HG02759 (cell line): Measurements from ENCODE around the gene MAP3K5.
"Not testable (repeated sequence)": the region's sequence is repeated elsewhere in the genome, so short reads cannot be mapped to it uniquely, and the experiment has no call there.

Source experiments
- ATAC-seq: cut with Tn5 transposase; IDR thresholded peaks from one replicate; pipeline ENCODE4 v1.9.1; 2021; ENCODE audit warnings: mild to moderate bottlenecking, moderate library complexity; ENCODE audit not compliant: unreplicated experiment

Gene MAP3K5

GRCh38 chr6:136795386-136795785 lies 3.1 kb upstream of the MAP3K5 start:
- no peak for ATAC-seq

GRCh38 chr6:136793363-136793762 lies 1.1 kb upstream of the MAP3K5 start:
- no peak for ATAC-seq

- no peak for ATAC-seq
Observed at GRCh38 chr6:136792095-136792409, 225 bp downstream of the MAP3K5 start.

GRCh38 chr6:136791296-136792094 lies 782 bp downstream of the MAP3K5 start:
- peak; percentile 18 for ATAC-seq

- no peak for ATAC-seq
Observed at GRCh38 chr6:136790411-136791295, 1.6 kb downstream of the MAP3K5 start.

GRCh38 chr6:136789440-136789839 lies 2.8 kb downstream of the MAP3K5 start:
- ATAC-seq: not testable (repeated sequence)

GRCh38 chr6:136788069-136788902 lies 4.0 kb downstream of the MAP3K5 start:
- no peak for ATAC-seq

- no peak for ATAC-seq
Observed at GRCh38 chr6:136787726-136788068, 4.6 kb downstream of the MAP3K5 start.

GRCh38 chr6:136786658-136787057 lies 5.6 kb downstream of the MAP3K5 start:
- no peak for ATAC-seq

- peak; percentile 50 for ATAC-seq
Observed at GRCh38 chr6:136784910-136785746, 7.1 kb downstream of the MAP3K5 start.

- ATAC-seq: no peak
Observed at GRCh38 chr6:136784271-136784664, 8.0 kb downstream of the MAP3K5 start.

GRCh38 chr6:136783495-136784270 lies 8.6 kb downstream of the MAP3K5 start:
- ATAC-seq: peak; percentile 67

- no peak for ATAC-seq
Observed at GRCh38 chr6:136783021-136783420, 9.3 kb downstream of the MAP3K5 start.

GRCh38 chr6:136782021-136782770 lies 10.1 kb downstream of the MAP3K5 start:
- ATAC-seq: no peak

GRCh38 chr6:136780972-136781371 lies 11.3 kb downstream of the MAP3K5 start:
- ATAC-seq: no peak

- ATAC-seq: no peak
Observed at GRCh38 chr6:136779682-136780081, 12.6 kb downstream of the MAP3K5 start.

- no peak for ATAC-seq
Observed at GRCh38 chr6:136777651-136778050, 14.6 kb downstream of the MAP3K5 start.

GRCh38 chr6:136775548-136775947 lies 16.7 kb downstream of the MAP3K5 start:
- no peak for ATAC-seq

GRCh38 chr6:136775081-136775480 lies 17.2 kb downstream of the MAP3K5 start:
- no peak for ATAC-seq
